GM12892 (cell line): ENCODE data around the gene HAPLN1.

Source experiments
- DNase-seq: peaks from one replicate; pipeline ENCODE4 v3.0.0; 2011; ENCODE audit not compliant: insufficient read length
- FAIRE-seq: peaks from 2 replicates; lab custom pipeline; 2011; peaks lifted over from hg19 to GRCh38; lab: Jason Lieb, UNC
- POLR2A ChIP-seq: IDR thresholded peaks from 2 replicates; pipeline ENCODE4 v1.6.1; 2011; ENCODE audit warnings: low read depth, low read length, control low read depth
- POLR2AphosphoS5 ChIP-seq: IDR thresholded peaks from 2 replicates; pipeline ENCODE4 v1.6.1; 2011; ENCODE audit warnings: low read depth, low read length, control low read depth
- TAF1 ChIP-seq: IDR thresholded peaks from 2 replicates; pipeline ENCODE4 v1.6.1; 2011; ENCODE audit warnings: low read depth, mild to moderate bottlenecking, control low read depth, low read length, borderline replicate concordance

Gene HAPLN1

GRCh38 chr5:83608122-83608521 is 112.5 kb downstream of the HAPLN1 start:
- DNase-seq = no peak
- TF ChIP-seq POLR2A (no peak), TAF1 (no peak), POLR2AphosphoS5 (no peak)
- no peak for FAIRE-seq

- no peak for FAIRE-seq
- TF ChIP-seq POLR2A (no peak), POLR2AphosphoS5 (no peak), TAF1 (no peak)
- DNase-seq = no peak
These were observed 125.4 kb downstream of the HAPLN1 start for GRCh38 chr5:83595217-83595616.

DNA sequence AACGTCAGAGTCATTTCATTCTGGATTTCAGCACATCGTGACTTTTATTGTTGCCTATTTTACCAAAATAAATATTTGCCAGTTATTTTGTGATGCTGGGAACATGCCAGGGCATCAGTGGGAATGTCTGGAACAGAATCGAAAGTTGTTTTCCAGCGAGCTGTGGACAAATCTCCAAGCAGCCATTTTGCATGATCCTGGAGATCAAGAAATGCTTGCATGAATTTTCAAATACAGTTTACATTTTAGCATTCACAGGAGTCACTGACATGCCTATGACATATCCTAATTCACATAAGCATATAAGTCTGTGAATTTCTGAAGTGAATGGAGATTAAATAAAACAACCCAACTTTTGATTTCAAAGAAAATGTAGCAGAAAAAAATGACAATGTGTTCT is 129.7 kb downstream of the HAPLN1 start:
- DNase-seq (no peak), FAIRE-seq (no peak)
- no peak for TF ChIP-seq TAF1

GRCh38 chr5:83589786-83590185 is 130.9 kb downstream of the HAPLN1 start:
- DNase-seq (no peak), FAIRE-seq (no peak)
- no peak for TF ChIP-seq POLR2A
- TF ChIP-seq POLR2AphosphoS5 = no peak
- no peak for TF ChIP-seq TAF1
